ENCODE measurements around the gene IL17A. TPM values are rescaled to one million over a fixed set of nuclear protein-coding genes. Genes with fewer than 3 reads are reported as not detected.

Gene IL17A
- not detected for total RNA-seq

GRCh38 chr6:52186075-52186474 lies at the start of gene IL17A:
Gene IL17A, plus strand, starts transcription at chr6:52186375. Its CDS starts 57 bp downstream, at chr6:52186432.
- no peak for DNase-seq (ENCODE audit: low spot score)

GRCh38 chr6:52136934-52137467 lies 49.2 kb upstream of the IL17A start:
- DNase-seq (ENCODE audit: low spot score): no peak

GRCh38 chr6:52138284-52138683 lies 47.9 kb upstream of the IL17A start:
- no peak for DNase-seq (ENCODE audit: low spot score)

- DNase-seq (ENCODE audit: low spot score): no peak
These were observed 46.0 kb upstream of the IL17A start for GRCh38 chr6:52139985-52140680.

- DNase-seq (ENCODE audit: low spot score): no peak
These were observed 44.6 kb upstream of the IL17A start for GRCh38 chr6:52141596-52141995.

GRCh38 chr6:52142556-52142955 lies 43.6 kb upstream of the IL17A start:
- no peak for DNase-seq (ENCODE audit: low spot score)

GRCh38 chr6:52143551-52143950 lies 42.6 kb upstream of the IL17A start:
- DNase-seq (ENCODE audit: low spot score): no peak

GRCh38 chr6:52144196-52145076 lies 41.7 kb upstream of the IL17A start:
- DNase-seq (ENCODE audit: low spot score): no peak

GRCh38 chr6:52146851-52147445 lies 39.2 kb upstream of the IL17A start:
- DNase-seq (ENCODE audit: low spot score): no peak

- DNase-seq (ENCODE audit: low spot score): no peak
These were observed 37.1 kb upstream of the IL17A start for GRCh38 chr6:52149076-52149475.

GRCh38 chr6:52149949-52150348 lies 36.2 kb upstream of the IL17A start:
- DNase-seq (ENCODE audit: low spot score): no peak

GRCh38 chr6:52152070-52152423 lies 34.1 kb upstream of the IL17A start:
- no peak for DNase-seq (ENCODE audit: low spot score)

- no peak for DNase-seq (ENCODE audit: low spot score)
These were observed 33.4 kb upstream of the IL17A start for GRCh38 chr6:52152711-52153160.

- DNase-seq (ENCODE audit: low spot score): no peak
These were observed 31.8 kb upstream of the IL17A start for GRCh38 chr6:52154381-52154780.

- no peak for DNase-seq (ENCODE audit: low spot score)
These were observed 30.2 kb upstream of the IL17A start for GRCh38 chr6:52155791-52156576.

- DNase-seq (ENCODE audit: low spot score): no peak
These were observed 28.8 kb upstream of the IL17A start for GRCh38 chr6:52157301-52157941.

GRCh38 chr6:52160472-52161104 lies 25.6 kb upstream of the IL17A start:
- no peak for DNase-seq (ENCODE audit: low spot score)

- DNase-seq (ENCODE audit: low spot score): no peak
These were observed 24.3 kb upstream of the IL17A start for GRCh38 chr6:52161689-52162438.

- no peak for DNase-seq (ENCODE audit: low spot score)
These were observed 23.0 kb upstream of the IL17A start for GRCh38 chr6:52162940-52163908.

Data from mucosa of gallbladder (tissue), 1 donor.